Activated naive CD8-positive, alpha-beta T cell treated with anti-CD3 and anti-CD28 coated beads, Interleukin-2, amount 10 ng/mL, durations not matched to agents 7 days and 5 days (primary cell): ENCODE data around the gene RIPOR2. TPM values are rescaled to one million over a fixed set of nuclear protein-coding genes. Genes with fewer than 3 reads are reported as not detected.
"Not testable (repeated sequence)": the region's sequence is repeated elsewhere in the genome, so short reads cannot be mapped to it uniquely, and the experiment has no call there.

Experiments used
- ATAC-seq: fragments of 150-1000 bp; cut with Tn5 transposase; one replicate; pipeline ENCODE4 v1.10.0; 2021; ENCODE audit warnings: low read depth, moderate library complexity
- POLR2A ChIA-PET: fragments of 350-600 bp; sonication (Branson Sonifier 250); formaldehyde crosslinking; loops from one replicate; lab custom pipeline; 2021; ENCODE audit warnings: antibody characterized with exemption; lab: Charles Lee
- DNase-seq: peaks from one replicate; pipeline ENCODE4 v3.0.0; 2021
- H3K27ac Mint-ChIP-seq: one replicate; pipeline ENCODE4 v1.8.0; 2022; ENCODE audit warnings: mild to moderate bottlenecking, mixed read lengths
- H3K27me3 Mint-ChIP-seq: one replicate; pipeline ENCODE4 v1.8.0; 2022; ENCODE audit warnings: mild to moderate bottlenecking, moderate library complexity, mixed read lengths
- H3K36me3 Mint-ChIP-seq: one replicate; pipeline ENCODE4 v1.8.0; 2021; ENCODE audit warnings: mild to moderate bottlenecking, mixed read lengths
- H3K4me1 Mint-ChIP-seq: one replicate; pipeline ENCODE4 v1.8.0; 2021; ENCODE audit warnings: mixed read lengths
- H3K4me3 Mint-ChIP-seq: one replicate; pipeline ENCODE4 v1.8.0; 2022; ENCODE audit warnings: mild to moderate bottlenecking, moderate library complexity, mixed read lengths
- H3K9me3 Mint-ChIP-seq: one replicate; pipeline ENCODE4 v1.8.0; 2021; ENCODE audit warnings: mixed read lengths
- total RNA-seq, 2 experiments: library from RNA; stranded (reverse); gene quantifications; one replicate each; pipeline ENCODE4 v1.2.3, GENCODE V29; 2021

Gene RIPOR2
- total RNA-seq, 2 experiments from 2014 or later = 181 to 195 TPM

GRCh38 chr6:24919056-24919892 lies 16.5 kb downstream of the RIPOR2 start:
- H3K9me3 Mint-ChIP-seq = no peaks in the 10 kb centered on the region
- no peaks in the 10 kb centered on the region for H3K27me3 Mint-ChIP-seq
- POLR2A ChIA-PET = interaction anchor here (0.9 to 4.9 kb wide), 10 partner anchors 9 to 99 kb away, joined by 3 to 50 read pairs (median 4); partner anchors contain the start of gene RIPOR2
- peaks cover 28% of the 10 kb centered on the region for H3K36me3 Mint-ChIP-seq
- H3K4me1 Mint-ChIP-seq = peaks cover 70% of the 10 kb centered on the region
- peak overlapping the region; percentile 54 for H3K27ac Mint-ChIP-seq
- DNase-seq (no peak), ATAC-seq (peak; percentile 37)
- peak overlapping the region; percentile 75 for H3K4me3 Mint-ChIP-seq

GRCh38 chr6:24918641-24919055 lies 17.1 kb downstream of the RIPOR2 start:
- Mint-ChIP-seq H3K4me3 (peak overlapping the region; percentile 75), H3K27me3 (no peaks in the 10 kb centered on the region), H3K27ac (peak overlapping the region; percentile 54), H3K36me3 (peaks cover 26% of the 10 kb centered on the region), H3K4me1 (peaks cover 67% of the 10 kb centered on the region), H3K9me3 (no peaks in the 10 kb centered on the region)
- ATAC-seq = peak; percentile 8
- POLR2A ChIA-PET = interaction anchor here (0.7 to 4.9 kb wide), 6 partner anchors 8 to 66 kb away, joined by 3 to 50 read pairs (median 4); partner anchors contain the start of gene RIPOR2
- no peak for DNase-seq

GRCh38 chr6:24916496-24916895 lies 19.3 kb downstream of the RIPOR2 start:
- no peaks in the 10 kb centered on the region for H3K27me3 Mint-ChIP-seq
- no peaks in the 10 kb centered on the region for H3K9me3 Mint-ChIP-seq
- peaks cover 78% of the 10 kb centered on the region for H3K4me1 Mint-ChIP-seq
- ATAC-seq (no peak), DNase-seq (no peak)
- H3K36me3 Mint-ChIP-seq = peaks cover 32% of the 10 kb centered on the region
- H3K4me3 Mint-ChIP-seq = no peak overlapping the region
- POLR2A ChIA-PET = interaction anchor here (1.4 to 1.9 kb wide), 3 partner anchors 16 to 20 kb away, joined by 3 to 6 read pairs (median 6); partner anchors contain the start of gene RIPOR2
- H3K27ac Mint-ChIP-seq = peak overlapping the region; percentile 70

GRCh38 chr6:24915641-24916040 lies 20.1 kb downstream of the RIPOR2 start:
- ATAC-seq (no peak), DNase-seq (no peak)
- peak overlapping the region; percentile 6 for H3K27ac Mint-ChIP-seq
- H3K4me3 Mint-ChIP-seq = peak overlapping the region; percentile 7
- H3K27me3 Mint-ChIP-seq = no peaks in the 10 kb centered on the region
- H3K36me3 Mint-ChIP-seq = peaks cover 33% of the 10 kb centered on the region
- no peaks in the 10 kb centered on the region for H3K9me3 Mint-ChIP-seq
- peaks cover 74% of the 10 kb centered on the region for H3K4me1 Mint-ChIP-seq
- POLR2A ChIA-PET = interaction anchor here (1.4 to 1.9 kb wide), 3 partner anchors 16 to 21 kb away, joined by 3 to 6 read pairs (median 6); partner anchors contain the start of gene RIPOR2

- H3K27ac Mint-ChIP-seq = peak overlapping the region; percentile 89
- ATAC-seq, DNase-seq, H3K9me3 Mint-ChIP-seq, H3K4me3 Mint-ChIP-seq, POLR2A ChIA-PET, H3K27me3 Mint-ChIP-seq: not testable (repeated sequence)
- H3K4me1 Mint-ChIP-seq = peaks cover 74% of the 10 kb centered on the region
- peaks cover 39% of the 10 kb centered on the region for H3K36me3 Mint-ChIP-seq
These were observed 21.7 kb downstream of the RIPOR2 start for GRCh38 chr6:24914082-24914481.

- ATAC-seq = no peak
- no peaks in the 10 kb centered on the region for H3K9me3 Mint-ChIP-seq
- DNase-seq = no peak
- H3K27me3 Mint-ChIP-seq = no peaks in the 10 kb centered on the region
- peaks cover 79% of the 10 kb centered on the region for H3K4me1 Mint-ChIP-seq
- H3K4me3 Mint-ChIP-seq = peak overlapping the region; percentile 90
- peaks cover 43% of the 10 kb centered on the region for H3K36me3 Mint-ChIP-seq
- H3K27ac Mint-ChIP-seq = peak overlapping the region; percentile 89
- POLR2A ChIA-PET = interaction anchor here (0.7 to 5.8 kb wide), 7 partner anchors 8 to 79 kb away, joined by 3 to 50 read pairs (median 13); partner anchors contain the start of gene RIPOR2
These were observed 23.9 kb downstream of the RIPOR2 start for GRCh38 chr6:24911796-24912382.

GRCh38 chr6:24910961-24911725 lies 24.6 kb downstream of the RIPOR2 start:
- POLR2A ChIA-PET = interaction anchor here (0.7 to 5.8 kb wide), 11 partner anchors 9 to 107 kb away, joined by 3 to 50 read pairs (median 13); partner anchors contain the start of gene RIPOR2
- DNase-seq (peak; percentile 70), ATAC-seq (peak; percentile 31)
- Mint-ChIP-seq H3K4me3 (peak overlapping the region; percentile 90), H3K36me3 (peaks cover 45% of the 10 kb centered on the region), H3K27ac (peak overlapping the region; percentile 89), H3K4me1 (peaks cover 77% of the 10 kb centered on the region), H3K9me3 (no peaks in the 10 kb centered on the region), H3K27me3 (no peaks in the 10 kb centered on the region)

- POLR2A ChIA-PET = interaction anchor here (0.7 to 5.8 kb wide), 14 partner anchors 10 to 146 kb away, joined by 3 to 50 read pairs (median 6); partner anchors contain the start of gene RIPOR2
- Mint-ChIP-seq H3K4me1 (peaks cover 71% of the 10 kb centered on the region), H3K27me3 (no peaks in the 10 kb centered on the region), H3K4me3 (peak overlapping the region; percentile 90), H3K27ac (peak overlapping the region; percentile 89), H3K36me3 (peaks cover 48% of the 10 kb centered on the region), H3K9me3 (no peaks in the 10 kb centered on the region)
- DNase-seq (peak; percentile 66), ATAC-seq (peak; percentile 40)
These were observed 25.3 kb downstream of the RIPOR2 start for GRCh38 chr6:24910331-24910960.

GRCh38 chr6:24909241-24910216 lies 26.2 kb downstream of the RIPOR2 start:
- POLR2A ChIA-PET = interaction anchor here (0.5 to 5.8 kb wide), 16 partner anchors 9 to 147 kb away, joined by 3 to 50 read pairs (median 6); partner anchors contain the start of gene RIPOR2
- H3K9me3 Mint-ChIP-seq = no peaks in the 10 kb centered on the region
- H3K27ac Mint-ChIP-seq = peak overlapping the region; percentile 89
- peaks cover 50% of the 10 kb centered on the region for H3K36me3 Mint-ChIP-seq
- ATAC-seq (peak; percentile 14), DNase-seq (no peak)
- no peaks in the 10 kb centered on the region for H3K27me3 Mint-ChIP-seq
- H3K4me3 Mint-ChIP-seq = peak overlapping the region; percentile 90
- H3K4me1 Mint-ChIP-seq = peaks cover 67% of the 10 kb centered on the region

GRCh38 chr6:24908650-24909035 lies 27.1 kb downstream of the RIPOR2 start:
- Mint-ChIP-seq H3K27me3 (no peaks in the 10 kb centered on the region), H3K4me1 (peaks cover 69% of the 10 kb centered on the region), H3K4me3 (peak overlapping the region; percentile 90), H3K9me3 (peaks cover 2% of the 10 kb centered on the region), H3K27ac (peak overlapping the region; percentile 89), H3K36me3 (peaks cover 58% of the 10 kb centered on the region)
- POLR2A ChIA-PET = interaction anchor here (1.1 to 5.8 kb wide), 7 partner anchors 8 to 98 kb away, joined by 3 to 50 read pairs (median 7); no protein-coding TSS in a partner anchor
- DNase-seq = no peak
- ATAC-seq = no peak

- peak; percentile 19 for ATAC-seq
- POLR2A ChIA-PET = interaction anchor here (0.5 to 5.8 kb wide), 7 partner anchors 12 to 98 kb away, joined by 3 to 50 read pairs (median 6); no protein-coding TSS in a partner anchor
- no peak for DNase-seq
- Mint-ChIP-seq H3K4me1 (peaks cover 68% of the 10 kb centered on the region), H3K36me3 (peaks cover 60% of the 10 kb centered on the region), H3K9me3 (peaks cover 2% of the 10 kb centered on the region), H3K4me3 (peak overlapping the region; percentile 90), H3K27ac (peak overlapping the region; percentile 89), H3K27me3 (no peaks in the 10 kb centered on the region)
These were observed 27.7 kb downstream of the RIPOR2 start for GRCh38 chr6:24907919-24908649.
